Transverse colon (tissue), 4 donors: Measurements from ENCODE around the gene ABCC2. TPM values are rescaled to one million over a fixed set of nuclear protein-coding genes. Genes with fewer than 3 reads are reported as not detected.

Source experiments
- DNase-seq: peaks from one replicate; pipeline ENCODE4 v3.0.0-alpha.2; 2019
- H3K27ac ChIP-seq, 4 donors: fragments of 200-600 bp; sonication (generic); 2 replicates each; pipeline ENCODE4 v1.5.1; 2016 to 2018; ENCODE audit warnings: inconsistent platforms in 4 of 4
- H3K27me3 ChIP-seq: fragments of 200-600 bp; sonication (generic); 2 replicates; pipeline ENCODE4 v1.5.1; 2017; ENCODE audit warnings: inconsistent platforms
- H3K36me3 ChIP-seq, 4 donors: fragments of 200-600 bp; sonication (generic); 2 replicates each; pipeline ENCODE4 v1.5.1; 2017 to 2019; ENCODE audit warnings: inconsistent platforms in 4 of 4
- H3K4me1 ChIP-seq, 4 donors: fragments of 200-600 bp; sonication (generic); 2 replicates each; pipeline ENCODE4 v1.5.1; 2017 to 2020; ENCODE audit warnings: inconsistent platforms in 4 of 4
- H3K4me3 ChIP-seq, 4 donors: fragments of 200-600 bp; sonication (generic); 1 replicate in 1 of 4; 2 replicates in 3 of 4; pipeline versions ENCODE4 v1.5.1 to v1.6.1; 2017 to 2019; ENCODE audit warnings: inconsistent platforms in 4 of 4
- H3K9me3 ChIP-seq, 2 donors: fragments of 200-600 bp; sonication (generic); 2 replicates each; pipeline ENCODE4 v1.5.1; 2017 to 2019; ENCODE audit warnings: inconsistent platforms in 2 of 2
- CTCF ChIP-seq, 5 experiments: fragments of 200-600 bp in 3 of 5; fragments of 450-650 bp in 2 of 5; sonication (generic) in 3 of 5; IDR thresholded peaks; 1 replicate in 2 of 5; 2 replicates in 3 of 5; pipeline ENCODE4 v1.5.1; 2016 to 2017; ENCODE audit warnings: antibody characterized with exemption in 5 of 5, inconsistent platforms in 3 of 5, mild to moderate bottlenecking in 2 of 5, moderate library complexity in 1 of 5
- EP300 ChIP-seq: sonication (generic); formaldehyde crosslinking; IDR thresholded peaks from one replicate; pipeline ENCODE4 v1.6.1; 2017; ENCODE audit warnings: antibody characterized with exemption, low read depth
- POLR2A ChIP-seq: fragments of 450-650 bp; IDR thresholded peaks from one replicate; pipeline ENCODE4 v1.6.1; 2016; ENCODE audit warnings: antibody characterized with exemption, mild to moderate bottlenecking, moderate library complexity
- POLR2AphosphoS5 ChIP-seq, 3 donors: sonication (generic); formaldehyde crosslinking; IDR thresholded peaks; one replicate each; pipeline ENCODE4 v1.6.1; 2016; ENCODE audit warnings: antibody characterized with exemption in 3 of 3
- WGBS, 2 donors: methylation state at CpG; one replicate each; pipeline ENCODE4 v1.1.5; 2018; ENCODE audit warnings: low coverage in 1 of 2; 5-methylcytosine and 5-hydroxymethylcytosine counted together
- in situ Hi-C, 4 donors: fragments of 200-750 bp; cut with MboI; loops; one replicate each; pipeline versions ENCODE4 v1.15.0 to v1.15.1; 2017; ENCODE audit warnings: low sequenced_read_pairs in 3 of 4, low pct_ligation_motif_present in 1 of 4, low pct_unique_long_range_greater_than_20kb in 1 of 4
- intact Hi-C: fragments of 100-400 bp; cut with DNase I; formaldehyde crosslinking; loops from one replicate; pipeline ENCODE4 v1.15.1; 2023; ENCODE audit warnings: low total_unique reads
- total RNA-seq, 4 donors: library from RNA; depleted of rRNA; stranded (reverse); fragments of >200 nt; gene quantifications; one replicate each; pipeline ENCODE4 v1.1.0, GENCODE V29; 2016

The ABCC2 gene
- total RNA-seq, 4 donors from 2014 or later, result 0.75 to 2.7 (median 1.5) TPM

DNA sequence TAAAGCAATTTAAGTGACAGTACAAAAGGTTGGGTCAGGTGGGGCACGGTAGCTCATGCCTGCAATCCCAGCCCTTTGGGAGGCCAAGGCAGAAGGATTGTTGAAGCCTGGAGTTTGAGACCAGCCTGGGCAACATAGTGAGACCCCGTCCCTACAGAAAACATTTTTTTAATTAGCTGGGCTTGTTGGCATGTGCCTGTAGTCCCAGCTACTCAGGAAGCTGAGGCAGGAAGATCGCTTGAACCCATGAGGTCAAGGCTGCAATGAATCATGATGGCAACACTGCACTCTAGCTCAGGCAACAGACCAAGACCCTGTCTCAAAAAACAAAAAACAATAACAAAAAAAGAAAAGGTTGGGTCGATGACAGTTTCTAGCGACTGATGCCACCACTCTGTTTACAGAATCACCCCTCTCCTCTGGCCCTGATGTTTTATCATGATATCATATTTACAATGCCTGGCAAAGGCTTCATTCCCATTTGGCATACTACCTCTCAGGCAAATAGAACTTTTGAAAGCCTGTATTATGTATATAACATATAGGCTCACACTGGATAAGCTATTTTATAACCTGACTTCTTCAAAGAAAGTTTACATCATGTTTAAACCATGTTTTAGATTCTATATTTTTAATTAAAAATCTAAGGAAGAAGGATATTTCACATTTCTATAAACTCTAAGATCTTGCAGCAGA, 558 bp upstream of the ABCC2 start:
- H3K4me3 ChIP-seq, result no peak overlapping the region
- TF ChIP-seq POLR2AphosphoS5 (IDR thresholded peaks at IDR 0.05), result no peak
- no peak overlapping the region for H3K27ac ChIP-seq
- in situ Hi-C loops (no loop called here), intact Hi-C loops (no loop called here)
- 69 to 83% methylated on average over 3 to 5 of the region's 5 CpGs for WGBS, 2 donors
- no peaks in the 10 kb centered on the region for H3K9me3 ChIP-seq
- DNase-seq, result no peak
- H3K36me3 ChIP-seq, result no peaks in the 10 kb centered on the region
- no peaks in the 10 kb centered on the region for H3K27me3 ChIP-seq
- H3K4me1 ChIP-seq, result peaks cover 2 to 23% (median 4%) of the 10 kb centered on the region in 4 donors

DNA sequence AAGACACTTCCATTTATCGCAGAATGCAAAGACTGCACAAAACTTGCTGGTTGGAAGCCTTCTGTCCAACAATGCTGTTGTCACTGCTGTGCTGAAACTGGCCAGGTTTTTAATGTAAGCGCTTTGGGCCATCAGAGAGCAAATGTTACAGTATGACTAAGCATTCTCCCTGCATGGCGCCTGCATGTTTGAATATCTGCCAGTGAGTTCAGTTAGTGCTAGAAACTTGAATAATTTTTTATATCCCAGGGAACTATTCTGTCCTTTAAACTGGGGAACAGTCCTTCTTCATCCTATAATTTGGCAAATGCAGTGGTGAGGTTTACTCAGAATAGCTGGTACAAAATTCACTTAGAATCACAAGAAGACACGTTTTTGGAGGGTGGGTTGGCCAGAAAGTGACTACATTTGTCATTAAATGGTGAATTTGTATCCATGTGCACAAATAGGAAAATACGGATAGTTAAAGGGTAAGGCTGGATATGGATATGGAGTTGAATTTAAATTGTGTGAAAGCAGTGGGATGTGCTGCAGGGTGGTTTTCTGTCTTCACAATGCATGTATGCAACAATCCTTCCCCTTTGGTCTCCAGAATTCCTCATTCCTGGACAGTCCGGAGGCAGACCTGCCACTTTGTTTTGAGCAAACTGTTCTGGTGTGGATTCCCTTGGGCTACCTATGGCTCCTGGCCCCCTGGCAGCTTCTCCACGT, 1.7 kb downstream of the ABCC2 start:
- 70 to 77% methylated on average over 5 to 7 of the region's 7 CpGs for WGBS, 2 donors
- H3K9me3 ChIP-seq, result no peaks in the 10 kb centered on the region
- intact Hi-C loops, result no loop called here
- no peak overlapping the region for H3K4me3 ChIP-seq
- no peak for DNase-seq
- H3K27ac ChIP-seq, result peak overlapping the region in 3 of 4 donors; percentile 1 to 52 (median 44)
- no peak for TF ChIP-seq EP300
- TF ChIP-seq CTCF (IDR thresholded peaks at IDR 0.05), result no peak
- no peak for TF ChIP-seq POLR2AphosphoS5 (IDR thresholded peaks at IDR 0.05)
- no peak for TF ChIP-seq POLR2A
- in situ Hi-C loops, result no loop called here
- no peaks in the 10 kb centered on the region for H3K36me3 ChIP-seq
- no peaks in the 10 kb centered on the region for H3K27me3 ChIP-seq
- peaks cover 2 to 18% (median 4%) of the 10 kb centered on the region in 4 donors for H3K4me1 ChIP-seq

DNA sequence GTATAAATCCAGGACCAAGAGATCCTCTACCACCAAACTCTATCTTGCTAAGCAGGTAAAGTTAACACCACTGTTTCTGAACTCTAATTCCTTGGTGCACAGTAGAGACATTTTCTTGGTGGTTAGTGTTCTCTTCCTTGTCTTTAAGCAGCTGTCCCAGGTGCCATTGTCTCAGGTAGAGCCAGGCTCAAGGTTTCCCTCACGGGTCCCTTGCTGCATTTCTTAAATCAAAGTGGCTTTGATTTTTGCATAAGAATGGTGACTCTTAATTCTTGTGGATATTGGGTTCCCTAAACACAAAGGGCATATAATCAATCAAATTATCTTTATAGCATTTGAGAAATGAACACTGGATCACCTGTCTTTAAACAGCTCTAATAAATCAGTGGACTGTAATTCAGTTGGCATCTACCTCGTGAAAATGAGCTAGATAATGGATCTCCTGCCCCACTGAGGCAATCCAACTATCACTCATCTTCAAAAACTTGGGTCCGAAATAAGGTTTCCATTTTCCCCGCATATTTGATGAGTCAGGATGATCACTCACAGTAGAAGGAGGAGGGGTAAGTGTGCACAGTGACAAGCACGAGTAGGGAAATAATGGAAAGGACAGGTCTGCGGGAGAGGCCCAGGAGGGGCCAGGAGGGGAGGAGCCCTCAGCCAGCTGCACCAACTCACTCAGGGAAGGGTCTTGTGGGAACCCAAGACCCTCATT, 2.4 kb downstream of the ABCC2 start:
- H3K27me3 ChIP-seq, result no peaks in the 10 kb centered on the region
- H3K27ac ChIP-seq, result peak overlapping the region in 3 of 4 donors; percentile 1 to 52 (median 44)
- H3K4me3 ChIP-seq, result no peak overlapping the region
- in situ Hi-C loops, result no loop called here
- no peaks in the 10 kb centered on the region for H3K36me3 ChIP-seq
- no peaks in the 10 kb centered on the region for H3K9me3 ChIP-seq
- WGBS, 2 donors, result 84% methylated on average over 6 of the region's 6 CpGs; no CpG with 5 or more reads in 1 of the 2 donors
- intact Hi-C loops, result no loop called here
- peaks cover 0 to 11% (median 3%) of the 10 kb centered on the region in 4 donors for H3K4me1 ChIP-seq
- TF ChIP-seq POLR2AphosphoS5 (IDR thresholded peaks at IDR 0.05) (no peak), CTCF (IDR thresholded peaks at IDR 0.05) (no peak), EP300 (no peak), POLR2A (no peak)
- DNase-seq, result no peak

DNA sequence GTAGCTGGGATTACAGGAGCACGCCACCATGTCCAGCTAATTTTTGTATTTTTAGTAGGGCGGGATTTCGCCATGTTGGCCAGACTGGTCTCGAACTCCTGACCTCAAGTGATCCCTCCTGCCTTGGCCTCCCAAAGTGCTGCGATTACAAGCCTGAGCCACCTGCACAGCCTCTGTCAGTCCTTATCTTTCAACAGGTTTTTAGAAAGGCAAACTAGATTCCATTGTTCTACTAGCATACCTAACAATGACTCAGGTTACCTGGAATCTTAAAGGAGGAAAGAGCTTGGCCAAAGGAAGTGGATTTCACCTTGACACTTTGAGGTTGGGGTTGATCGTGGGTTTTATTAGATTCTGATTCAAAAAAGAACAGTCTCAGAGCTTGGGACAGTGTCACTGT, 3.2 kb downstream of the ABCC2 start:
- peaks cover 0 to 11% (median 3%) of the 10 kb centered on the region in 4 donors for H3K4me1 ChIP-seq
- no peaks in the 10 kb centered on the region for H3K27me3 ChIP-seq
- TF ChIP-seq CTCF (IDR thresholded peaks at IDR 0.05), result no peak
- TF ChIP-seq POLR2AphosphoS5 (IDR thresholded peaks at IDR 0.05), result no peak
- TF ChIP-seq EP300, result no peak
- TF ChIP-seq POLR2A, result no peak
- H3K27ac ChIP-seq, result no peak overlapping the region
- H3K36me3 ChIP-seq, result no peaks in the 10 kb centered on the region
- DNase-seq, result no peak
- no peaks in the 10 kb centered on the region for H3K9me3 ChIP-seq
- no peak overlapping the region for H3K4me3 ChIP-seq
- intact Hi-C loops, result no loop called here
- 96% methylated on average over 6 of the region's 6 CpGs; no CpG with 5 or more reads in 1 of the 2 donors for WGBS, 2 donors
- in situ Hi-C loops, result no loop called here
